Panc1 (cell line): Measurements from ENCODE around the gene CNTLN. TPM values are rescaled to one million over a fixed set of nuclear protein-coding genes. Genes with fewer than 3 reads are reported as not detected.

Experiments used
- ATAC-seq: fragments of 200-7000 bp; cut with Tn5 transposase; 2 replicates; pipeline ENCODE4 v1.9.1; 2020; ENCODE audit warnings: mild to moderate bottlenecking, moderate library complexity
- BruUV-seq: library from RNA; stranded (reverse); fragments of 400-500 nt; replicated peaks from 2 replicates; lab custom pipeline; 2021; lab: Mats Ljungman, UMichigan
- CTCF ChIA-PET: fragments of 300-600 bp; sonication (Branson Sonifier 250); formaldehyde crosslinking; loops from one replicate; lab custom pipeline; 2022; ENCODE audit warnings: antibody characterized with exemption; lab: Charles Lee
- POLR2A ChIA-PET: fragments of 300-600 bp; sonication (Branson Sonifier 250); formaldehyde crosslinking; loops from one replicate; lab custom pipeline; 2022; ENCODE audit warnings: antibody characterized with exemption; lab: Charles Lee
- DNase-seq: peaks from one replicate; pipeline ENCODE4 v3.0.0-alpha.2; 2010; ENCODE audit warnings: low read depth, low spot score
- H3K27ac ChIP-seq: 2 replicates; pipeline ENCODE4 v1.5.1; 2011; ENCODE audit warnings: mild to moderate bottlenecking, low read length, inconsistent platforms
- H3K27me3 ChIP-seq: fragments of 200-500 bp; sonication (Bioruptor generic); 2 replicates; pipeline ENCODE4 v1.6.0; 2014; ENCODE audit warnings: low read length, inconsistent platforms; ENCODE audit not compliant: control insufficient read depth, insufficient read depth
- H3K36me3 ChIP-seq: fragments of 200-500 bp; sonication (Bioruptor generic); 2 replicates; pipeline ENCODE4 v1.5.1; 2014; ENCODE audit warnings: inconsistent platforms, mild to moderate bottlenecking, low read length, moderate library complexity; ENCODE audit not compliant: control insufficient read depth, insufficient read depth
- H3K4me1 ChIP-seq: 2 replicates; pipeline ENCODE4 v1.5.1; 2011; ENCODE audit warnings: inconsistent platforms, mild to moderate bottlenecking, low read length, moderate library complexity; ENCODE audit not compliant: control insufficient read depth, insufficient read depth
- H3K4me3 ChIP-seq, 2 experiments: 2 replicates each; pipeline ENCODE4 v1.5.1; 2011 to 2012; ENCODE audit warnings: low read depth in 2 of 2, low read length in 2 of 2, mild to moderate bottlenecking in 2 of 2, inconsistent platforms in 1 of 2, moderate library complexity in 1 of 2
- H3K9me3 ChIP-seq: fragments of 200-500 bp; sonication (Bioruptor generic); 2 replicates; pipeline ENCODE4 v1.5.1; 2014; ENCODE audit warnings: low read depth, mild to moderate bottlenecking, inconsistent platforms, low read length, moderate library complexity; ENCODE audit not compliant: control insufficient read depth, insufficient read depth
- POLR2AphosphoS5 ChIP-seq: IDR thresholded peaks from 2 replicates; pipeline ENCODE4 v1.6.1; 2012; ENCODE audit warnings: mild to moderate bottlenecking, low read depth, low read length, moderate library complexity
- SIN3A ChIP-seq: IDR thresholded peaks from 2 replicates; pipeline ENCODE4 v1.6.1; 2012; ENCODE audit warnings: low read depth, mild to moderate bottlenecking, low read length, moderate library complexity, borderline replicate concordance; ENCODE audit not compliant: insufficient read depth
- TCF7L2 ChIP-seq: IDR thresholded peaks from 2 replicates; pipeline ENCODE4 v1.6.1; 2011; ENCODE audit warnings: mild to moderate bottlenecking, low read depth, low read length, inconsistent platforms
- in situ Hi-C: cut with HindIII; loops from 2 replicates; pipeline ENCODE4 v1.10.0; 2016; ENCODE audit warnings: low sequenced_read_pairs, low pct_unique_long_range_greater_than_20kb
- intact Hi-C: fragments of 100-400 bp; cut with micrococcal nuclease; formaldehyde crosslinking; loops from one replicate; pipeline ENCODE4 v1.10.0; 2022; ENCODE audit not compliant: unreplicated experiment
- total RNA-seq: library from RNA; stranded (reverse); gene quantifications from one replicate; pipeline ENCODE4 v1.2.1, GENCODE V29; 2021; ENCODE audit not compliant: unreplicated experiment
- TF ChIP-seq, protein P1 (sequence below): fragments of 450-650 bp; IDR thresholded peaks from 2 replicates; pipeline ENCODE4 v1.5.1; 2017; ENCODE audit warnings: mild to moderate bottlenecking
- TF ChIP-seq, protein P2 (sequence below), 2 experiments: IDR thresholded peaks; 2 replicates each; pipeline ENCODE4 v1.6.1; 2011 to 2012; ENCODE audit warnings: low read depth in 2 of 2, control low read depth in 1 of 2, low read length in 1 of 2, mild to moderate bottlenecking in 1 of 2, moderate library complexity in 1 of 2; ENCODE audit not compliant: insufficient read depth in 1 of 2

CNTLN gene
- total RNA-seq, 1 experiment from 2014 or later: not detected

DNA sequence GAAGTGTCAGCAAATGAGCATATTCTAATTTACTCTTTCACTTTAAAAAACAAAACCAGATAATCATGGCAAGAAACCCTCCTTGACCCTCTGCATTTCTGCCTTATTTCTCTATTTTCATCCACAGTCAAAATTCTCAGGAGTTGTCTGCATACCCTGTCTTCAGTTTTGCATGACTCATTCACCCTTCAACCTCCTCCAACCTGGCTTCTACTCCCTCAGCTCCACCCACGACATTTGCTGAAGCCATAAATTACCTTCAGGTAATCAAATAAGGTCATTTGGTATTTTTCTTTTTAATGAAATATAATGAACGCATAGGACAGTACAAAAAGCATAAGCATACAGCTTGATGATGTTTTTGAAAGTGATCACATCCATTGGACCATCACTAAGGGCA, 416.2 kb downstream of the CNTLN start:
- ATAC-seq: no peak
- intact Hi-C loops (no loop called here), in situ Hi-C loops (no loop called here)
- Histone ChIP-seq H3K4me3 (no peak overlapping the region), H3K9me3 (no peaks in the 10 kb centered on the region), H3K27me3 (no peaks in the 10 kb centered on the region), H3K4me1 (no peaks in the 10 kb centered on the region), H3K27ac (no peak overlapping the region), H3K36me3 (no peaks in the 10 kb centered on the region)
- ChIA-PET POLR2A (no interaction called here), CTCF (no interaction called here)
- BruUV-seq: no TSS peak
- no peak for DNase-seq
- no peak for TF ChIP-seq SIN3A
- TF ChIP-seq, protein P1, sequence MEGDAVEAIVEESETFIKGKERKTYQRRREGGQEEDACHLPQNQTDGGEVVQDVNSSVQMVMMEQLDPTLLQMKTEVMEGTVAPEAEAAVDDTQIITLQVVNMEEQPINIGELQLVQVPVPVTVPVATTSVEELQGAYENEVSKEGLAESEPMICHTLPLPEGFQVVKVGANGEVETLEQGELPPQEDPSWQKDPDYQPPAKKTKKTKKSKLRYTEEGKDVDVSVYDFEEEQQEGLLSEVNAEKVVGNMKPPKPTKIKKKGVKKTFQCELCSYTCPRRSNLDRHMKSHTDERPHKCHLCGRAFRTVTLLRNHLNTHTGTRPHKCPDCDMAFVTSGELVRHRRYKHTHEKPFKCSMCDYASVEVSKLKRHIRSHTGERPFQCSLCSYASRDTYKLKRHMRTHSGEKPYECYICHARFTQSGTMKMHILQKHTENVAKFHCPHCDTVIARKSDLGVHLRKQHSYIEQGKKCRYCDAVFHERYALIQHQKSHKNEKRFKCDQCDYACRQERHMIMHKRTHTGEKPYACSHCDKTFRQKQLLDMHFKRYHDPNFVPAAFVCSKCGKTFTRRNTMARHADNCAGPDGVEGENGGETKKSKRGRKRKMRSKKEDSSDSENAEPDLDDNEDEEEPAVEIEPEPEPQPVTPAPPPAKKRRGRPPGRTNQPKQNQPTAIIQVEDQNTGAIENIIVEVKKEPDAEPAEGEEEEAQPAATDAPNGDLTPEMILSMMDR: no peak
- TF ChIP-seq, protein P2, sequence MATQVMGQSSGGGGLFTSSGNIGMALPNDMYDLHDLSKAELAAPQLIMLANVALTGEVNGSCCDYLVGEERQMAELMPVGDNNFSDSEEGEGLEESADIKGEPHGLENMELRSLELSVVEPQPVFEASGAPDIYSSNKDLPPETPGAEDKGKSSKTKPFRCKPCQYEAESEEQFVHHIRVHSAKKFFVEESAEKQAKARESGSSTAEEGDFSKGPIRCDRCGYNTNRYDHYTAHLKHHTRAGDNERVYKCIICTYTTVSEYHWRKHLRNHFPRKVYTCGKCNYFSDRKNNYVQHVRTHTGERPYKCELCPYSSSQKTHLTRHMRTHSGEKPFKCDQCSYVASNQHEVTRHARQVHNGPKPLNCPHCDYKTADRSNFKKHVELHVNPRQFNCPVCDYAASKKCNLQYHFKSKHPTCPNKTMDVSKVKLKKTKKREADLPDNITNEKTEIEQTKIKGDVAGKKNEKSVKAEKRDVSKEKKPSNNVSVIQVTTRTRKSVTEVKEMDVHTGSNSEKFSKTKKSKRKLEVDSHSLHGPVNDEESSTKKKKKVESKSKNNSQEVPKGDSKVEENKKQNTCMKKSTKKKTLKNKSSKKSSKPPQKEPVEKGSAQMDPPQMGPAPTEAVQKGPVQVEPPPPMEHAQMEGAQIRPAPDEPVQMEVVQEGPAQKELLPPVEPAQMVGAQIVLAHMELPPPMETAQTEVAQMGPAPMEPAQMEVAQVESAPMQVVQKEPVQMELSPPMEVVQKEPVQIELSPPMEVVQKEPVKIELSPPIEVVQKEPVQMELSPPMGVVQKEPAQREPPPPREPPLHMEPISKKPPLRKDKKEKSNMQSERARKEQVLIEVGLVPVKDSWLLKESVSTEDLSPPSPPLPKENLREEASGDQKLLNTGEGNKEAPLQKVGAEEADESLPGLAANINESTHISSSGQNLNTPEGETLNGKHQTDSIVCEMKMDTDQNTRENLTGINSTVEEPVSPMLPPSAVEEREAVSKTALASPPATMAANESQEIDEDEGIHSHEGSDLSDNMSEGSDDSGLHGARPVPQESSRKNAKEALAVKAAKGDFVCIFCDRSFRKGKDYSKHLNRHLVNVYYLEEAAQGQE (IDR thresholded peaks at IDR 0.05; ENCODE audit: insufficient read depth in 1 of 2, low read depth in 2 of 2, low read length in 1 of 2): no peak
- no peak for TF ChIP-seq POLR2AphosphoS5
- no peak for TF ChIP-seq TCF7L2
